Measurements from ENCODE around the gene EFCAB5.

EFCAB5 gene

GRCh38 chr17:30101686-30102390 lies 160.4 kb downstream of the EFCAB5 start:
- TF ChIP-seq, protein P1, sequence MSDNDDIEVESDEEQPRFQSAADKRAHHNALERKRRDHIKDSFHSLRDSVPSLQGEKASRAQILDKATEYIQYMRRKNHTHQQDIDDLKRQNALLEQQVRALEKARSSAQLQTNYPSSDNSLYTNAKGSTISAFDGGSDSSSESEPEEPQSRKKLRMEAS (IDR thresholded peaks at IDR 0.05; ENCODE audit: low read depth, low read length) = no peak
- TF ChIP-seq POLR2A (IDR thresholded peaks at IDR 0.05; ENCODE audit: extremely low read depth, insufficient read length) (no peak), MYC (IDR thresholded peaks at IDR 0.05; ENCODE audit: low read depth, low read length) (no peak)
- TF ChIP-seq, protein P2, sequence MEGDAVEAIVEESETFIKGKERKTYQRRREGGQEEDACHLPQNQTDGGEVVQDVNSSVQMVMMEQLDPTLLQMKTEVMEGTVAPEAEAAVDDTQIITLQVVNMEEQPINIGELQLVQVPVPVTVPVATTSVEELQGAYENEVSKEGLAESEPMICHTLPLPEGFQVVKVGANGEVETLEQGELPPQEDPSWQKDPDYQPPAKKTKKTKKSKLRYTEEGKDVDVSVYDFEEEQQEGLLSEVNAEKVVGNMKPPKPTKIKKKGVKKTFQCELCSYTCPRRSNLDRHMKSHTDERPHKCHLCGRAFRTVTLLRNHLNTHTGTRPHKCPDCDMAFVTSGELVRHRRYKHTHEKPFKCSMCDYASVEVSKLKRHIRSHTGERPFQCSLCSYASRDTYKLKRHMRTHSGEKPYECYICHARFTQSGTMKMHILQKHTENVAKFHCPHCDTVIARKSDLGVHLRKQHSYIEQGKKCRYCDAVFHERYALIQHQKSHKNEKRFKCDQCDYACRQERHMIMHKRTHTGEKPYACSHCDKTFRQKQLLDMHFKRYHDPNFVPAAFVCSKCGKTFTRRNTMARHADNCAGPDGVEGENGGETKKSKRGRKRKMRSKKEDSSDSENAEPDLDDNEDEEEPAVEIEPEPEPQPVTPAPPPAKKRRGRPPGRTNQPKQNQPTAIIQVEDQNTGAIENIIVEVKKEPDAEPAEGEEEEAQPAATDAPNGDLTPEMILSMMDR (IDR thresholded peaks at IDR 0.05; ENCODE audit: low read depth, low read length) = no peak
- H3K4me3 ChIP-seq (ENCODE audit: low read depth, low read length) = no peak overlapping the region
- DNase-seq (ENCODE audit: low read depth) = no peak

- DNase-seq (ENCODE audit: low read depth) = peak; percentile 38
- no peak overlapping the region for H3K4me3 ChIP-seq (ENCODE audit: low read depth, low read length)
- TF ChIP-seq, protein P1 (IDR thresholded peaks at IDR 0.05; ENCODE audit: low read depth, low read length) = no peak
- TF ChIP-seq MYC (IDR thresholded peaks at IDR 0.05; ENCODE audit: low read depth, low read length) = no peak
- TF ChIP-seq, protein P2 (IDR thresholded peaks at IDR 0.05; ENCODE audit: low read depth, low read length) = no peak
- no peak for TF ChIP-seq POLR2A (IDR thresholded peaks at IDR 0.05; ENCODE audit: extremely low read depth, insufficient read length)
Observed at GRCh38 chr17:30103921-30104320, 162.5 kb downstream of the EFCAB5 start.

GRCh38 chr17:30104575-30105339 lies 163.3 kb downstream of the EFCAB5 start:
- TF ChIP-seq POLR2A (IDR thresholded peaks at IDR 0.05; ENCODE audit: extremely low read depth, insufficient read length) = no peak
- TF ChIP-seq, protein P1 (IDR thresholded peaks at IDR 0.05; ENCODE audit: low read depth, low read length) = peak; percentile 90
- TF ChIP-seq MYC (IDR thresholded peaks at IDR 0.05; ENCODE audit: low read depth, low read length) = peak; percentile 92
- TF ChIP-seq, protein P2 (IDR thresholded peaks at IDR 0.05; ENCODE audit: low read depth, low read length) = peak; percentile 89
- DNase-seq (ENCODE audit: low read depth) = peak; percentile 100
- H3K4me3 ChIP-seq (ENCODE audit: low read depth, low read length) = peak overlapping the region; percentile 25

GRCh38 chr17:30112794-30113193 lies 171.4 kb downstream of the EFCAB5 start:
- no peak overlapping the region for H3K4me3 ChIP-seq (ENCODE audit: low read depth, low read length)
- DNase-seq (ENCODE audit: low read depth) = no peak
- TF ChIP-seq, protein P2 (IDR thresholded peaks at IDR 0.05; ENCODE audit: low read depth, low read length) = no peak
- TF ChIP-seq POLR2A (IDR thresholded peaks at IDR 0.05; ENCODE audit: extremely low read depth, insufficient read length) = no peak
- TF ChIP-seq MYC (IDR thresholded peaks at IDR 0.05; ENCODE audit: low read depth, low read length) = no peak
- TF ChIP-seq, protein P1 (IDR thresholded peaks at IDR 0.05; ENCODE audit: low read depth, low read length) = no peak

GRCh38 chr17:30113213-30113612 lies 171.8 kb downstream of the EFCAB5 start:
- peak; percentile 55 for DNase-seq (ENCODE audit: low read depth)
- no peak for TF ChIP-seq POLR2A (IDR thresholded peaks at IDR 0.05; ENCODE audit: extremely low read depth, insufficient read length)
- TF ChIP-seq, protein P2 (IDR thresholded peaks at IDR 0.05; ENCODE audit: low read depth, low read length) = no peak
- TF ChIP-seq, protein P1 (IDR thresholded peaks at IDR 0.05; ENCODE audit: low read depth, low read length) = no peak
- no peak overlapping the region for H3K4me3 ChIP-seq (ENCODE audit: low read depth, low read length)

Data from NB4 (cell line).